Measurements from ENCODE around the gene IFIT3. TPM values are rescaled to one million over a fixed set of nuclear protein-coding genes. Genes with fewer than 3 reads are reported as not detected.
"Not testable (repeated sequence)": the region's sequence is repeated elsewhere in the genome, so short reads cannot be mapped to it uniquely, and the experiment has no call there.

IFIT3 gene
- polyA plus RNA-seq, 4 donors = 16.2 to 19.5 (median 16.9) TPM

- peak overlapping the region in 2 of 3 donors; percentile 38 to 83 for H3K27ac ChIP-seq (ENCODE audit: low read depth in 1 of 3, low read length in 2 of 3)
- no peaks in the 10 kb centered on the region for H3K27me3 ChIP-seq (ENCODE audit: control insufficient read depth in 3 of 3, insufficient read depth in 3 of 3, low read length in 3 of 3)
- DNase-seq (peak; percentile 20 to 59), FAIRE-seq (no peak)
- peaks cover 0 to 9% (median 3%) of the 10 kb centered on the region in 3 donors for H3K4me1 ChIP-seq (ENCODE audit: control insufficient read depth in 3 of 3, insufficient read depth in 2 of 3, low read depth in 1 of 3, low read length in 2 of 3)
- no peaks in the 10 kb centered on the region for H3K36me3 ChIP-seq (ENCODE audit: control insufficient read depth in 3 of 3, insufficient read depth in 2 of 3, low read depth in 1 of 3, low read length in 3 of 3)
- H3K9me3 ChIP-seq (ENCODE audit: control insufficient read depth in 2 of 2, insufficient read depth in 1 of 2, low read depth in 1 of 2, low read length in 1 of 2) = no peaks in the 10 kb centered on the region
- peak overlapping the region in 1 of 3 donors; percentile 7 for H3K4me3 ChIP-seq (ENCODE audit: low read depth in 1 of 3, low read length in 3 of 3)
- 20 to 25% (median 23%) methylated on average over 4 of the region's 4 CpGs for WGBS, 3 donors
These were observed 43.8 kb upstream of the IFIT3 start for GRCh38 chr10:89283936-89284475.

GRCh38 chr10:89284711-89285110 is 43.1 kb upstream of the IFIT3 start:
- not testable (repeated sequence) for H3K4me3 ChIP-seq (ENCODE audit: low read depth in 1 of 3, low read length in 3 of 3); H3K4me1 ChIP-seq (ENCODE audit: control insufficient read depth in 3 of 3, insufficient read depth in 2 of 3, low read depth in 1 of 3, low read length in 2 of 3); DNase-seq; H3K27me3 ChIP-seq (ENCODE audit: control insufficient read depth in 3 of 3, insufficient read depth in 3 of 3, low read length in 3 of 3); H3K36me3 ChIP-seq (ENCODE audit: control insufficient read depth in 3 of 3, insufficient read depth in 2 of 3, low read depth in 1 of 3, low read length in 3 of 3); FAIRE-seq; H3K9me3 ChIP-seq (ENCODE audit: control insufficient read depth in 2 of 2, insufficient read depth in 1 of 2, low read depth in 1 of 2, low read length in 1 of 2)
- peak overlapping the region in 2 of 3 donors; percentile 38 to 39 for H3K27ac ChIP-seq (ENCODE audit: low read depth in 1 of 3, low read length in 2 of 3)
- whole genome bisulfite sequencing, 3 donors = 91 to 93% (median 91%) methylated on average over 6 of the region's 6 CpGs

GRCh38 chr10:89285303-89285702 is 42.5 kb upstream of the IFIT3 start:
- H3K36me3 ChIP-seq (ENCODE audit: control insufficient read depth in 3 of 3, insufficient read depth in 2 of 3, low read depth in 1 of 3, low read length in 3 of 3); H3K27me3 ChIP-seq (ENCODE audit: control insufficient read depth in 3 of 3, insufficient read depth in 3 of 3, low read length in 3 of 3); FAIRE-seq; H3K4me3 ChIP-seq (ENCODE audit: low read depth in 1 of 3, low read length in 3 of 3); H3K27ac ChIP-seq (ENCODE audit: low read depth in 1 of 3, low read length in 2 of 3); H3K9me3 ChIP-seq (ENCODE audit: control insufficient read depth in 2 of 2, insufficient read depth in 1 of 2, low read depth in 1 of 2, low read length in 1 of 2); H3K4me1 ChIP-seq (ENCODE audit: control insufficient read depth in 3 of 3, insufficient read depth in 2 of 3, low read depth in 1 of 3, low read length in 2 of 3); DNase-seq: not testable (repeated sequence)
- WGBS, 3 donors = 73 to 83% (median 73%) methylated on average over 4 of the region's 4 CpGs

GRCh38 chr10:89294721-89295239 is 33.0 kb upstream of the IFIT3 start:
- Histone ChIP-seq H3K36me3 (ENCODE audit: control insufficient read depth in 3 of 3, insufficient read depth in 2 of 3, low read depth in 1 of 3, low read length in 3 of 3) (no peaks in the 10 kb centered on the region), H3K4me3 (ENCODE audit: low read depth in 1 of 3, low read length in 3 of 3) (no peak overlapping the region), H3K27ac (ENCODE audit: low read depth in 1 of 3, low read length in 2 of 3) (no peak overlapping the region), H3K9me3 (ENCODE audit: control insufficient read depth in 2 of 2, insufficient read depth in 1 of 2, low read depth in 1 of 2, low read length in 1 of 2) (peaks cover 0 to 5% of the 10 kb centered on the region in 2 donors), H3K27me3 (ENCODE audit: control insufficient read depth in 3 of 3, insufficient read depth in 3 of 3, low read length in 3 of 3) (no peaks in the 10 kb centered on the region), H3K4me1 (ENCODE audit: control insufficient read depth in 3 of 3, insufficient read depth in 2 of 3, low read depth in 1 of 3, low read length in 2 of 3) (peaks cover 0 to 3% (median 0%) of the 10 kb centered on the region in 3 donors)
- DNase-seq (no peak), FAIRE-seq (no peak)
- WGBS, 3 donors = 83 to 92% (median 89%) methylated on average over 3 of the region's 3 CpGs

- DNase-seq (peak in 1 of 2 donors; percentile 28), FAIRE-seq (no peak)
- Histone ChIP-seq H3K27me3 (ENCODE audit: control insufficient read depth in 3 of 3, insufficient read depth in 3 of 3, low read length in 3 of 3) (no peaks in the 10 kb centered on the region), H3K4me1 (ENCODE audit: control insufficient read depth in 3 of 3, insufficient read depth in 2 of 3, low read depth in 1 of 3, low read length in 2 of 3) (peaks cover 0 to 3% (median 0%) of the 10 kb centered on the region in 3 donors), H3K27ac (ENCODE audit: low read depth in 1 of 3, low read length in 2 of 3) (no peak overlapping the region), H3K9me3 (ENCODE audit: control insufficient read depth in 2 of 2, insufficient read depth in 1 of 2, low read depth in 1 of 2, low read length in 1 of 2) (peaks cover 0 to 5% of the 10 kb centered on the region in 2 donors), H3K4me3 (ENCODE audit: low read depth in 1 of 3, low read length in 3 of 3) (no peak overlapping the region), H3K36me3 (ENCODE audit: control insufficient read depth in 3 of 3, insufficient read depth in 2 of 3, low read depth in 1 of 3, low read length in 3 of 3) (no peaks in the 10 kb centered on the region)
- 34 to 68% (median 53%) methylated on average over 1 of the region's 1 CpG for WGBS, 3 donors
These were observed 32.2 kb upstream of the IFIT3 start for GRCh38 chr10:89295597-89295996.

- Histone ChIP-seq H3K4me3 (ENCODE audit: low read depth in 1 of 3, low read length in 3 of 3) (no peak overlapping the region), H3K27ac (ENCODE audit: low read depth in 1 of 3, low read length in 2 of 3) (peak overlapping the region in 1 of 3 donors; percentile 64), H3K36me3 (ENCODE audit: control insufficient read depth in 3 of 3, insufficient read depth in 2 of 3, low read depth in 1 of 3, low read length in 3 of 3) (no peaks in the 10 kb centered on the region), H3K9me3 (ENCODE audit: control insufficient read depth in 2 of 2, insufficient read depth in 1 of 2, low read depth in 1 of 2, low read length in 1 of 2) (peaks cover 0 to 5% of the 10 kb centered on the region in 2 donors), H3K4me1 (ENCODE audit: control insufficient read depth in 3 of 3, insufficient read depth in 2 of 3, low read depth in 1 of 3, low read length in 2 of 3) (peaks cover 0 to 4% (median 3%) of the 10 kb centered on the region in 3 donors), H3K27me3 (ENCODE audit: control insufficient read depth in 3 of 3, insufficient read depth in 3 of 3, low read length in 3 of 3) (no peaks in the 10 kb centered on the region)
- DNase-seq = no peak
- 60 to 91% (median 88%) methylated on average over 5 of the region's 5 CpGs for WGBS, 3 donors
- no peak for FAIRE-seq
These were observed 31.6 kb upstream of the IFIT3 start for GRCh38 chr10:89296220-89296648.

- DNase-seq (no peak), FAIRE-seq (no peak)
- H3K4me1 ChIP-seq (ENCODE audit: control insufficient read depth in 3 of 3, insufficient read depth in 2 of 3, low read depth in 1 of 3, low read length in 2 of 3) = peaks cover 0 to 7% (median 3%) of the 10 kb centered on the region in 3 donors
- WGBS, 3 donors = 94 to 100% (median 99%) methylated on average over 4 of the region's 4 CpGs
- H3K27me3 ChIP-seq (ENCODE audit: control insufficient read depth in 3 of 3, insufficient read depth in 3 of 3, low read length in 3 of 3) = no peaks in the 10 kb centered on the region
- H3K36me3 ChIP-seq (ENCODE audit: control insufficient read depth in 3 of 3, insufficient read depth in 2 of 3, low read depth in 1 of 3, low read length in 3 of 3) = no peaks in the 10 kb centered on the region
- H3K27ac ChIP-seq (ENCODE audit: low read depth in 1 of 3, low read length in 2 of 3) = no peak overlapping the region
- H3K4me3 ChIP-seq (ENCODE audit: low read depth in 1 of 3, low read length in 3 of 3) = no peak overlapping the region
- H3K9me3 ChIP-seq (ENCODE audit: control insufficient read depth in 2 of 2, insufficient read depth in 1 of 2, low read depth in 1 of 2, low read length in 1 of 2) = peaks cover 0 to 5% of the 10 kb centered on the region in 2 donors
These were observed 30.4 kb upstream of the IFIT3 start for GRCh38 chr10:89297356-89297755.

GRCh38 chr10:89297791-89298190 is 30.0 kb upstream of the IFIT3 start:
- WGBS, 3 donors = 95 to 99% (median 96%) methylated on average over 5 of the region's 5 CpGs

More at GRCh38 chr10:89297791-89298190, 30.0 kb upstream of the IFIT3 start:
- no peaks in the 10 kb centered on the region for H3K36me3 ChIP-seq (ENCODE audit: control insufficient read depth in 3 of 3, insufficient read depth in 2 of 3, low read depth in 1 of 3, low read length in 3 of 3)
- no peak for DNase-seq
- FAIRE-seq = no peak
- H3K4me1 ChIP-seq (ENCODE audit: control insufficient read depth in 3 of 3, insufficient read depth in 2 of 3, low read depth in 1 of 3, low read length in 2 of 3) = peaks cover 0 to 7% (median 3%) of the 10 kb centered on the region in 3 donors
- no peaks in the 10 kb centered on the region for H3K27me3 ChIP-seq (ENCODE audit: control insufficient read depth in 3 of 3, insufficient read depth in 3 of 3, low read length in 3 of 3)
- peaks cover 0 to 5% of the 10 kb centered on the region in 2 donors for H3K9me3 ChIP-seq (ENCODE audit: control insufficient read depth in 2 of 2, insufficient read depth in 1 of 2, low read depth in 1 of 2, low read length in 1 of 2)
- H3K4me3 ChIP-seq (ENCODE audit: low read depth in 1 of 3, low read length in 3 of 3) = no peak overlapping the region
- no peak overlapping the region for H3K27ac ChIP-seq (ENCODE audit: low read depth in 1 of 3, low read length in 2 of 3)
